HCT116 (cell line): ENCODE data around the gene ARHGAP21. TPM values are rescaled to one million over a fixed set of nuclear protein-coding genes. Genes with fewer than 3 reads are reported as not detected.

Source experiments
- ATAC-seq: fragments of 200-7000 bp; cut with Tn5 transposase; 2 replicates; pipeline ENCODE4 v1.9.1; 2020; ENCODE audit warnings: mild to moderate bottlenecking, moderate library complexity
- BruUV-seq: library from RNA; stranded (reverse); fragments of 400-500 nt; replicated peaks from 2 replicates; lab custom pipeline; 2021; lab: Mats Ljungman, UMichigan
- CTCF ChIA-PET: fragments of 300-600 bp; sonication (Branson Sonifier 250); formaldehyde crosslinking; loops from one replicate; lab custom pipeline; 2021; ENCODE audit warnings: antibody characterized with exemption; lab: Charles Lee
- POLR2A ChIA-PET: fragments of 300-600, 350-600 bp; sonication (Branson Sonifier 250); formaldehyde crosslinking; loops from one replicate; lab custom pipeline; 2021; ENCODE audit warnings: antibody characterized with exemption; lab: Charles Lee
- RAD21 ChIA-PET, 2 experiments: fragments of 300-600 bp; sonication (Branson Sonifier 250); formaldehyde crosslinking; loops; one replicate each; lab custom pipeline; 2023; ENCODE audit warnings: low total read pairs in 2 of 2; ENCODE audit not compliant: uncharacterized antibody in 2 of 2, unreplicated experiment in 2 of 2, low non-redundant PET in 1 of 2; lab: Charles Lee
- DNase-seq: peaks from one replicate; pipeline ENCODE4 v3.0.0-alpha.2; 2010; ENCODE audit warnings: low read depth, low spot score
- H2AFZ ChIP-seq: fragments of 200-600 bp; shearing (Covaris generic), sonication (generic); 2 replicates; pipeline ENCODE4 v1.6.1; 2017; ENCODE audit warnings: low read depth, mixed run types, mixed read lengths, antibody characterized with exemption, low read length; ENCODE audit not compliant: poor library complexity, severe bottlenecking
- H3K27ac ChIP-seq: 2 replicates; pipeline ENCODE4 v1.5.1; 2012; ENCODE audit warnings: low read depth, low read length
- H3K27me3 ChIP-seq: fragments of 200-600 bp; sonication (generic); 2 replicates; pipeline ENCODE4 v1.6.1; 2016; ENCODE audit warnings: mixed run types, low read length, mixed read lengths; ENCODE audit not compliant: insufficient read depth
- H3K36me3 ChIP-seq, 2 experiments: fragments of 200-500 bp in 1 of 2; fragments of 200-600 bp in 1 of 2; sonication (Bioruptor generic) in 1 of 2; sonication (generic) in 1 of 2; 2 replicates each; pipeline versions ENCODE4 v1.5.1 to v1.6.1; 2014 to 2016; ENCODE audit warnings: low read length in 2 of 2, inconsistent platforms in 1 of 2, mixed read lengths in 1 of 2, mixed run types in 1 of 2; ENCODE audit not compliant: insufficient read depth in 2 of 2, control insufficient read depth in 1 of 2
- H3K4me1 ChIP-seq, 2 experiments: fragments of 200-600 bp in 1 of 2; sonication (generic) in 1 of 2; 2 replicates each; pipeline versions ENCODE4 v1.5.1 to v1.6.1; 2012 to 2017; ENCODE audit warnings: low read length in 2 of 2, inconsistent platforms in 1 of 2, mild to moderate bottlenecking in 1 of 2, mixed read lengths in 1 of 2, mixed run types in 1 of 2, moderate library complexity in 1 of 2; ENCODE audit not compliant: insufficient read depth in 2 of 2, control insufficient read depth in 1 of 2
- H3K4me2 ChIP-seq: fragments of 200-600 bp; sonication (generic); 2 replicates; pipeline ENCODE4 v1.6.1; 2017; ENCODE audit warnings: mixed run types, low read length, mixed read lengths
- H3K4me3 ChIP-seq, 2 experiments: fragments of 200-600 bp in 1 of 2; sonication (generic) in 1 of 2; replicated peaks in 1 of 2; 2 replicates each; pipeline ENCODE4 v1.5.1; 2011 to 2016; ENCODE audit warnings: low read length in 2 of 2, control low read depth in 1 of 2, low read depth in 1 of 2, mild to moderate bottlenecking in 1 of 2, mixed read lengths in 1 of 2, mixed run types in 1 of 2
- H3K79me2 ChIP-seq: fragments of 200-600 bp; sonication (generic); 2 replicates; pipeline ENCODE4 v1.6.1; 2017; ENCODE audit warnings: mild to moderate bottlenecking, mixed run types, low read length, moderate library complexity, mixed read lengths; ENCODE audit not compliant: insufficient read depth
- H3K9ac ChIP-seq: fragments of 200-600 bp; sonication (generic); 2 replicates; pipeline ENCODE4 v1.6.1; 2016; ENCODE audit warnings: low read length, mixed read lengths
- H3K9me2 ChIP-seq: fragments of 200-600 bp; sonication (generic), shearing (Covaris generic); 2 replicates; pipeline ENCODE4 v1.6.1; 2017; ENCODE audit warnings: mixed run types, mild to moderate bottlenecking, moderate library complexity; ENCODE audit not compliant: insufficient read depth
- H3K9me3 ChIP-seq, 2 experiments: fragments of 200-500 bp in 1 of 2; fragments of 200-600 bp in 1 of 2; sonication (Bioruptor generic) in 1 of 2; sonication (generic) in 1 of 2; 2 replicates each; pipeline ENCODE4 v1.6.1; 2014 to 2017; ENCODE audit warnings: low read length in 2 of 2, mixed read lengths in 2 of 2, inconsistent platforms in 1 of 2, low read depth in 1 of 2, mild to moderate bottlenecking in 1 of 2, mixed run types in 1 of 2, moderate library complexity in 1 of 2; ENCODE audit not compliant: control insufficient read depth in 1 of 2, insufficient read depth in 1 of 2
- H4K20me1 ChIP-seq: fragments of 200-600 bp; sonication (generic), shearing (Covaris generic); 2 replicates; pipeline ENCODE4 v1.6.1; 2017; ENCODE audit warnings: mixed run types, mild to moderate bottlenecking, moderate library complexity; ENCODE audit not compliant: insufficient read depth
- CBX3 ChIP-seq: IDR thresholded peaks from 2 replicates; pipeline ENCODE4 v1.6.1; 2012; ENCODE audit warnings: low read depth
- CEBPB ChIP-seq: IDR thresholded peaks from 2 replicates; pipeline ENCODE4 v1.6.1; 2012; ENCODE audit warnings: low read depth
- EGR1 ChIP-seq: IDR thresholded peaks from 2 replicates; pipeline ENCODE4 v1.6.1; 2012; ENCODE audit warnings: low read depth
- ELF1 ChIP-seq: IDR thresholded peaks from 2 replicates; pipeline ENCODE4 v1.6.1; 2012; ENCODE audit warnings: low read depth, borderline replicate concordance
- EZH2 ChIP-seq: fragments of 200-600 bp; sonication (generic); IDR thresholded peaks from 2 replicates; pipeline ENCODE4 v1.6.1; 2017; ENCODE audit warnings: antibody characterized with exemption, mixed run types
- EZH2phosphoT487 ChIP-seq: fragments of 200-600 bp; IDR thresholded peaks from 2 replicates; pipeline ENCODE4 v1.6.1; 2018; ENCODE audit warnings: antibody characterized with exemption, borderline replicate concordance
- FOSL1 ChIP-seq: IDR thresholded peaks from 2 replicates; pipeline ENCODE4 v1.6.1; 2012; ENCODE audit warnings: low read depth
- JUND ChIP-seq: IDR thresholded peaks from 2 replicates; pipeline ENCODE4 v1.6.1; 2012
- POLR2A ChIP-seq: IDR thresholded peaks from 2 replicates; pipeline ENCODE4 v1.7.0; 2011; ENCODE audit warnings: borderline replicate concordance; ENCODE audit not compliant: insufficient read depth, insufficient read length; ENCODE audit errors: extremely low read depth
- POLR2AphosphoS5 ChIP-seq: IDR thresholded peaks from 2 replicates; pipeline ENCODE4 v1.6.1; 2011; ENCODE audit warnings: mild to moderate bottlenecking, low read depth, low read length, moderate library complexity
- RAD21 ChIP-seq: IDR thresholded peaks from 2 replicates; pipeline ENCODE4 v1.6.1; 2012; ENCODE audit warnings: low read depth, mild to moderate bottlenecking
- SP1 ChIP-seq: IDR thresholded peaks from 2 replicates; pipeline ENCODE4 v1.6.1; 2012; ENCODE audit warnings: low read depth
- SRF ChIP-seq: IDR thresholded peaks from 2 replicates; pipeline ENCODE4 v1.6.1; 2012; ENCODE audit warnings: low read depth
- TCF7L2 ChIP-seq: IDR thresholded peaks from 2 replicates; pipeline ENCODE4 v1.7.0; 2011; ENCODE audit warnings: borderline replicate concordance, inconsistent platforms; ENCODE audit not compliant: insufficient read depth, insufficient read length; ENCODE audit errors: extremely low read depth
- YY1 ChIP-seq: IDR thresholded peaks from 2 replicates; pipeline ENCODE4 v1.6.1; 2011; ENCODE audit warnings: low read length, low read depth, moderate library complexity, mild to moderate bottlenecking; ENCODE audit not compliant: insufficient replicate concordance; ENCODE audit errors: extremely low read depth
- ZFX ChIP-seq: fragments of 450-650 bp; IDR thresholded peaks from 2 replicates; pipeline ENCODE4 v1.6.1; 2017
- ZNF274 ChIP-seq: fragments of 200-500 bp; sonication (Bioruptor generic); IDR thresholded peaks from 2 replicates; pipeline ENCODE4 v1.6.1; 2014; ENCODE audit warnings: mild to moderate bottlenecking, low read depth, low read length, inconsistent platforms
- intact Hi-C: fragments of 100-400 bp; cut with micrococcal nuclease; formaldehyde crosslinking; loops from 2 replicates; pipeline ENCODE4 v1.10.0; 2022
- total RNA-seq: library from RNA; stranded (reverse); gene quantifications from one replicate; pipeline ENCODE4 v1.2.1, GENCODE V29; 2021; ENCODE audit not compliant: unreplicated experiment
- TF ChIP-seq, protein P1 (sequence below): IDR thresholded peaks from 2 replicates; pipeline ENCODE4 v1.6.1; 2011; ENCODE audit warnings: mild to moderate bottlenecking, low read length, moderate library complexity; ENCODE audit not compliant: insufficient replicate concordance; ENCODE audit errors: extremely low read depth
- TF ChIP-seq, protein P2 (sequence below): IDR thresholded peaks from 2 replicates; pipeline ENCODE4 v1.6.1; 2012
- TF ChIP-seq, protein P3 (sequence below): IDR thresholded peaks from 2 replicates; pipeline ENCODE4 v1.6.1; 2012
- TF ChIP-seq, protein P4 (sequence below), 3 experiments: fragments of 200-600 bp in 1 of 3; sonication (generic) in 1 of 3; IDR thresholded peaks in 2 of 3; conservative IDR thresholded peaks in 1 of 3; 2 replicates each; pipeline ENCODE4 v1.5.1; 2012 to 2017; ENCODE audit warnings: low read depth in 2 of 3, low read length in 2 of 3, antibody characterized with exemption in 1 of 3, borderline replicate concordance in 1 of 3, control low read depth in 1 of 3, mild to moderate bottlenecking in 1 of 3, mixed read lengths in 1 of 3, mixed run types in 1 of 3, moderate library complexity in 1 of 3; ENCODE audit not compliant: insufficient read depth in 1 of 3

ARHGAP21 gene
- total RNA-seq, 1 experiment from 2014 or later = 47.7 TPM

DNA sequence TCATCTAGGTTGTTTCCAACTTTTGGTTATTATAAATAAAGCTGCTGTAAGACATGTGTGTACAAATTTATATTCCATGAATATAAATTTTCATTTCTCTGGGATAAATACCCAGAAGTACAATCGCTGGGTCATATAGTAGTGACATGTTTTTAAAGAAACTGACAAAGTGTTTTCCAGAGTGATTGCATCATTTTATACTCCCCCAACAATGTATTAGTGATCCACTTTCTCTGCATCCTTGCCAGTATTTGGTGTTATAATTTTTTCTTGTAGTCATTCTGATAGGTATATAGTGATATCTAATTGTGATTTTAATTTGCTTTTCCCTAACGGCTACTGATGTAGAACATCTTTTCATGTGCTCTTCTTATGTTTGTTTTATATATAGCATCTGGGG, 27.0 kb upstream of the ARHGAP21 start (continued):
- TF ChIP-seq, protein P1, sequence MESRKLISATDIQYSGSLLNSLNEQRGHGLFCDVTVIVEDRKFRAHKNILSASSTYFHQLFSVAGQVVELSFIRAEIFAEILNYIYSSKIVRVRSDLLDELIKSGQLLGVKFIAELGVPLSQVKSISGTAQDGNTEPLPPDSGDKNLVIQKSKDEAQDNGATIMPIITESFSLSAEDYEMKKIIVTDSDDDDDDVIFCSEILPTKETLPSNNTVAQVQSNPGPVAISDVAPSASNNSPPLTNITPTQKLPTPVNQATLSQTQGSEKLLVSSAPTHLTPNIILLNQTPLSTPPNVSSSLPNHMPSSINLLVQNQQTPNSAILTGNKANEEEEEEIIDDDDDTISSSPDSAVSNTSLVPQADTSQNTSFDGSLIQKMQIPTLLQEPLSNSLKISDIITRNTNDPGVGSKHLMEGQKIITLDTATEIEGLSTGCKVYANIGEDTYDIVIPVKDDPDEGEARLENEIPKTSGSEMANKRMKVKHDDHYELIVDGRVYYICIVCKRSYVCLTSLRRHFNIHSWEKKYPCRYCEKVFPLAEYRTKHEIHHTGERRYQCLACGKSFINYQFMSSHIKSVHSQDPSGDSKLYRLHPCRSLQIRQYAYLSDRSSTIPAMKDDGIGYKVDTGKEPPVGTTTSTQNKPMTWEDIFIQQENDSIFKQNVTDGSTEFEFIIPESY = no peak
- TF ChIP-seq EZH2phosphoT487 = no peak
- TF ChIP-seq ZFX = no peak
- TF ChIP-seq ZNF274 = no peak
- TF ChIP-seq JUND = no peak
- TF ChIP-seq CBX3 = no peak
- no peak for TF ChIP-seq RAD21
- no peak for TF ChIP-seq EZH2
- TF ChIP-seq, protein P2, sequence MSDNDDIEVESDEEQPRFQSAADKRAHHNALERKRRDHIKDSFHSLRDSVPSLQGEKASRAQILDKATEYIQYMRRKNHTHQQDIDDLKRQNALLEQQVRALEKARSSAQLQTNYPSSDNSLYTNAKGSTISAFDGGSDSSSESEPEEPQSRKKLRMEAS = no peak
- no peak for TF ChIP-seq TCF7L2
- no peak for TF ChIP-seq POLR2A
- no peak for TF ChIP-seq SRF
- TF ChIP-seq, protein P3, sequence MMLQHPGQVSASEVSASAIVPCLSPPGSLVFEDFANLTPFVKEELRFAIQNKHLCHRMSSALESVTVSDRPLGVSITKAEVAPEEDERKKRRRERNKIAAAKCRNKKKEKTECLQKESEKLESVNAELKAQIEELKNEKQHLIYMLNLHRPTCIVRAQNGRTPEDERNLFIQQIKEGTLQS = no peak
- TF ChIP-seq FOSL1 = no peak
- TF ChIP-seq SP1 = no peak

DNA sequence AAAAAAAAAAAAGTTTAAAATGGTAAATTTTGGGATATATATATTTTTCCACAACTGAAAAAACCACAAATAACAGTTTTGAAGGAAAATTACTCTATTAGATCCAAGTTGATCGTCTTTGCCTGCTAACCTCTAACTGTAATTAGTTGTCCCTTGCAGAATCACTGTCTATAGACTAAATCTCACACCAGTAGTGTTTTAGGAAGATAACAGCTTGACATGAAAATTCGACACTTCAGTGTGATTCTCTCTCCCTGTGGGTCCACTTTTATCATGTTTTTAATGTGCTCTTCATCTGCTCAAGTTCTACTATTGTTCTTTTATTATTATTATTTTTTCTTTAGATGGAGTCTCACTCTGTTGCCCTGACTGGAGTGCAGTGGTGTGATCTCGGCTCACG, 24.5 kb upstream of the ARHGAP21 start:
- ChIA-PET RAD21 (no interaction called here), CTCF (no interaction called here), POLR2A (no interaction called here)
- intact Hi-C loops = no loop called here
- ATAC-seq (no peak), DNase-seq (no peak)
- Histone ChIP-seq H3K4me1 (no peaks in the 10 kb centered on the region), H3K79me2 (no peaks in the 10 kb centered on the region), H3K36me3 (no peaks in the 10 kb centered on the region), H3K9me2 (no peaks in the 10 kb centered on the region), H4K20me1 (no peaks in the 10 kb centered on the region), H3K9ac (no peak overlapping the region), H3K4me3 (no peak overlapping the region), H3K4me2 (no peak overlapping the region), H2AFZ (no peak overlapping the region), H3K27ac (no peak overlapping the region), H3K27me3 (no peaks in the 10 kb centered on the region), H3K9me3 (no peaks in the 10 kb centered on the region)
- no TSS peak for BruUV-seq
- TF ChIP-seq, protein P4, sequence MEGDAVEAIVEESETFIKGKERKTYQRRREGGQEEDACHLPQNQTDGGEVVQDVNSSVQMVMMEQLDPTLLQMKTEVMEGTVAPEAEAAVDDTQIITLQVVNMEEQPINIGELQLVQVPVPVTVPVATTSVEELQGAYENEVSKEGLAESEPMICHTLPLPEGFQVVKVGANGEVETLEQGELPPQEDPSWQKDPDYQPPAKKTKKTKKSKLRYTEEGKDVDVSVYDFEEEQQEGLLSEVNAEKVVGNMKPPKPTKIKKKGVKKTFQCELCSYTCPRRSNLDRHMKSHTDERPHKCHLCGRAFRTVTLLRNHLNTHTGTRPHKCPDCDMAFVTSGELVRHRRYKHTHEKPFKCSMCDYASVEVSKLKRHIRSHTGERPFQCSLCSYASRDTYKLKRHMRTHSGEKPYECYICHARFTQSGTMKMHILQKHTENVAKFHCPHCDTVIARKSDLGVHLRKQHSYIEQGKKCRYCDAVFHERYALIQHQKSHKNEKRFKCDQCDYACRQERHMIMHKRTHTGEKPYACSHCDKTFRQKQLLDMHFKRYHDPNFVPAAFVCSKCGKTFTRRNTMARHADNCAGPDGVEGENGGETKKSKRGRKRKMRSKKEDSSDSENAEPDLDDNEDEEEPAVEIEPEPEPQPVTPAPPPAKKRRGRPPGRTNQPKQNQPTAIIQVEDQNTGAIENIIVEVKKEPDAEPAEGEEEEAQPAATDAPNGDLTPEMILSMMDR (IDR thresholded peaks at IDR 0.05 in 2 of 3, conservative IDR thresholded peaks at IDR 0.05 in 1 of 3; ENCODE audit: borderline replicate concordance in 1 of 3, insufficient read depth in 1 of 3, low read depth in 2 of 3, low read length in 2 of 3) = no peak
- no peak for TF ChIP-seq EZH2phosphoT487
- TF ChIP-seq ELF1 = no peak
- TF ChIP-seq TCF7L2 = no peak
- no peak for TF ChIP-seq CEBPB
- TF ChIP-seq ZFX = no peak
- TF ChIP-seq EGR1 = no peak
- TF ChIP-seq YY1 = no peak
- TF ChIP-seq, protein P1 = no peak
- TF ChIP-seq JUND = no peak
- no peak for TF ChIP-seq POLR2AphosphoS5
- TF ChIP-seq, protein P3 = no peak
